ENCODE measurements around the gene UNC13B.

DNA sequence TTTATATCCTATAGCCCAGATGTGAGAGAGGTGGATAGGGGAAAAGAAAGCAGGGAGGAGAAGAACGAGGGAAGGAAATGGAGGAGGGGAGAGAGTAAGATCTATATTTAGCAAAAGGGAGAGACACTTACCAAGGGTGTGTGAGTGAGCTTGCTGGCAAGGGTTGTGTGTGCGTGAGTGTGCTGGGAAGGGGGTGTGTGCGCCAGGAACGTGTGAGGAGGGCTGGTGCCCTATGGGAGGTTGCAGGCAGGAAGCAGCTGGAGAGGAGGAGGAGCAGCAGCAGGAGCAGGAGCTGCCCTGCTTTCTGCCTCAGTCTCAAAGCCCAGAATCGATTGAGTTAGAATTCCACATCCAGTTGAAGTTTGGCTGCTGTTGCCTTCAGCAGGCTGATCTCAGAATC, 179.8 kb downstream of the UNC13B start:
- TF ChIP-seq, protein P1, sequence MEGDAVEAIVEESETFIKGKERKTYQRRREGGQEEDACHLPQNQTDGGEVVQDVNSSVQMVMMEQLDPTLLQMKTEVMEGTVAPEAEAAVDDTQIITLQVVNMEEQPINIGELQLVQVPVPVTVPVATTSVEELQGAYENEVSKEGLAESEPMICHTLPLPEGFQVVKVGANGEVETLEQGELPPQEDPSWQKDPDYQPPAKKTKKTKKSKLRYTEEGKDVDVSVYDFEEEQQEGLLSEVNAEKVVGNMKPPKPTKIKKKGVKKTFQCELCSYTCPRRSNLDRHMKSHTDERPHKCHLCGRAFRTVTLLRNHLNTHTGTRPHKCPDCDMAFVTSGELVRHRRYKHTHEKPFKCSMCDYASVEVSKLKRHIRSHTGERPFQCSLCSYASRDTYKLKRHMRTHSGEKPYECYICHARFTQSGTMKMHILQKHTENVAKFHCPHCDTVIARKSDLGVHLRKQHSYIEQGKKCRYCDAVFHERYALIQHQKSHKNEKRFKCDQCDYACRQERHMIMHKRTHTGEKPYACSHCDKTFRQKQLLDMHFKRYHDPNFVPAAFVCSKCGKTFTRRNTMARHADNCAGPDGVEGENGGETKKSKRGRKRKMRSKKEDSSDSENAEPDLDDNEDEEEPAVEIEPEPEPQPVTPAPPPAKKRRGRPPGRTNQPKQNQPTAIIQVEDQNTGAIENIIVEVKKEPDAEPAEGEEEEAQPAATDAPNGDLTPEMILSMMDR (IDR thresholded peaks at IDR 0.05; ENCODE audit: extremely low read depth in 1 of 2, insufficient read depth in 1 of 2, low read depth in 1 of 2, low read length in 2 of 2), result no peak
- no peak for TF ChIP-seq POLR2A (IDR thresholded peaks at IDR 0.05; ENCODE audit: low read depth, low read length)
- no peak for TF ChIP-seq JUN (IDR thresholded peaks at IDR 0.05; ENCODE audit: borderline replicate concordance, insufficient read depth, insufficient read length, low read depth)

Measured in endothelial cell of umbilical vein (primary cell).